ENCODE results near the gene PSMA7. TPM values are rescaled to one million over a fixed set of nuclear protein-coding genes. Genes with fewer than 3 reads are reported as not detected.

PSMA7 gene
- total RNA-seq, 2 experiments from 2014 or later: 287 to 288 TPM

GRCh38 chr20:62128502-62128901 is 14.7 kb downstream of the PSMA7 start:
- Mint-ChIP-seq H3K4me3 (no peak overlapping the region), H3K4me1 (ENCODE audit: low read depth) (peaks cover 39% of the 10 kb centered on the region), H3K27ac (no peak overlapping the region), H3K9me3 (no peaks in the 10 kb centered on the region), H3K36me3 (ENCODE audit: low read depth) (peaks cover 63% of the 10 kb centered on the region), H3K27me3 (ENCODE audit: low read depth) (no peaks in the 10 kb centered on the region)
- CTCF ChIA-PET: interaction anchor here (1.6 kb wide), 1 partner anchor 118 kb away, joined by 8 read pairs; no protein-coding TSS in a partner anchor
- intact Hi-C loops (cut with micrococcal nuclease): no loop called here
- no peak for DNase-seq

- peaks cover 38% of the 10 kb centered on the region for H3K4me1 Mint-ChIP-seq (ENCODE audit: low read depth)
- CTCF ChIA-PET: interaction anchor here (2.8 kb wide), 1 partner anchor 117 kb away, joined by 11 read pairs; no protein-coding TSS in a partner anchor
- no peak for DNase-seq
- no peak overlapping the region for H3K4me3 Mint-ChIP-seq
- H3K27ac Mint-ChIP-seq: peak overlapping the region; percentile 48
- H3K36me3 Mint-ChIP-seq (ENCODE audit: low read depth): peaks cover 58% of the 10 kb centered on the region
- intact Hi-C loops (cut with micrococcal nuclease): no loop called here
- no peaks in the 10 kb centered on the region for H3K9me3 Mint-ChIP-seq
- no peaks in the 10 kb centered on the region for H3K27me3 Mint-ChIP-seq (ENCODE audit: low read depth)
These were observed 15.4 kb downstream of the PSMA7 start for GRCh38 chr20:62127799-62128198.

GRCh38 chr20:62126141-62126540 is 17.1 kb downstream of the PSMA7 start:
- H3K4me1 Mint-ChIP-seq (ENCODE audit: low read depth): peaks cover 33% of the 10 kb centered on the region
- H3K27me3 Mint-ChIP-seq (ENCODE audit: low read depth): no peaks in the 10 kb centered on the region
- no peak overlapping the region for H3K4me3 Mint-ChIP-seq
- H3K9me3 Mint-ChIP-seq: no peaks in the 10 kb centered on the region
- CTCF ChIA-PET: interaction anchor here (2.8 kb wide), 1 partner anchor 115 kb away, joined by 11 read pairs; no protein-coding TSS in a partner anchor
- peak overlapping the region; percentile 30 for H3K27ac Mint-ChIP-seq
- intact Hi-C loops (cut with micrococcal nuclease): no loop called here
- peaks cover 46% of the 10 kb centered on the region for H3K36me3 Mint-ChIP-seq (ENCODE audit: low read depth)
- DNase-seq: no peak

GRCh38 chr20:62123450-62124118 is 19.6 kb downstream of the PSMA7 start:
- Mint-ChIP-seq H3K4me1 (ENCODE audit: low read depth) (peaks cover 45% of the 10 kb centered on the region), H3K36me3 (ENCODE audit: low read depth) (peaks cover 31% of the 10 kb centered on the region), H3K9me3 (no peaks in the 10 kb centered on the region), H3K4me3 (peak overlapping the region; percentile 77), H3K27me3 (ENCODE audit: low read depth) (no peaks in the 10 kb centered on the region), H3K27ac (no peak overlapping the region)
- CTCF ChIA-PET: interaction anchor here (1.5 to 1.7 kb wide), 2 partner anchors 18 to 113 kb away, joined by 5 to 8 read pairs; no protein-coding TSS in a partner anchor
- DNase-seq: no peak
- intact Hi-C loops (cut with micrococcal nuclease): loop anchor here (5.0 kb wide), 3 partner anchors 111 to 499 kb away; partner anchors contain the start of gene RPS21

GRCh38 chr20:62122654-62123449 is 20.3 kb downstream of the PSMA7 start:
- peaks cover 52% of the 10 kb centered on the region for H3K4me1 Mint-ChIP-seq (ENCODE audit: low read depth)

GRCh38 chr20:62121776-62122653 is 21.2 kb downstream of the PSMA7 start, which contains the start of gene LSM14B:
LSM14B (plus strand) TSS chr20:62122475; CDS start chr20:62122667, 192 bp downstream.
- CTCF ChIA-PET: interaction anchor here (0.8 to 1.3 kb wide), 5 partner anchors 12 to 53 kb away, joined by 3 read pairs; no protein-coding TSS in a partner anchor
- intact Hi-C loops (cut with micrococcal nuclease): loop anchor here (1.0 to 5.0 kb wide), 8 partner anchors 21 to 500 kb away; partner anchors contain the start of genes ADRM1, OSBPL2, PSMA7 and RPS21
- peaks cover 54% of the 10 kb centered on the region for H3K4me1 Mint-ChIP-seq (ENCODE audit: low read depth)
- no peaks in the 10 kb centered on the region for H3K27me3 Mint-ChIP-seq (ENCODE audit: low read depth)
- peak within 1 kb of the TSS; percentile 92 for H3K27ac Mint-ChIP-seq
- H3K9me3 Mint-ChIP-seq: peaks cover 5% of the 10 kb centered on the region
- H3K36me3 Mint-ChIP-seq (ENCODE audit: low read depth): peaks cover 21% of the 10 kb centered on the region
- DNase-seq: peak; percentile 95
- H3K4me3 Mint-ChIP-seq: peak within 1 kb of the TSS; percentile 87

More at GRCh38 chr20:62122654-62123449, 20.3 kb downstream of the PSMA7 start:
- H3K9me3 Mint-ChIP-seq: no peaks in the 10 kb centered on the region
- DNase-seq: peak; percentile 17
- H3K36me3 Mint-ChIP-seq (ENCODE audit: low read depth): peaks cover 26% of the 10 kb centered on the region
- no peaks in the 10 kb centered on the region for H3K27me3 Mint-ChIP-seq (ENCODE audit: low read depth)
- peak overlapping the region; percentile 77 for H3K4me3 Mint-ChIP-seq
- H3K27ac Mint-ChIP-seq: no peak overlapping the region
- intact Hi-C loops (cut with micrococcal nuclease): loop anchor here (1.0 to 5.0 kb wide), 8 partner anchors 20 to 499 kb away; partner anchors contain the start of genes ADRM1, OSBPL2, PSMA7 and RPS21
- CTCF ChIA-PET: interaction anchor here (1.3 to 1.7 kb wide), 2 partner anchors 19 to 112 kb away, joined by 3 to 5 read pairs; no protein-coding TSS in a partner anchor

GRCh38 chr20:62120990-62121775 is 22.0 kb downstream of the PSMA7 start:
- Mint-ChIP-seq H3K9me3 (peaks cover 9% of the 10 kb centered on the region), H3K27me3 (ENCODE audit: low read depth) (no peaks in the 10 kb centered on the region), H3K36me3 (ENCODE audit: low read depth) (peaks cover 14% of the 10 kb centered on the region), H3K4me3 (peak overlapping the region; percentile 87), H3K4me1 (ENCODE audit: low read depth) (peaks cover 53% of the 10 kb centered on the region), H3K27ac (peak overlapping the region; percentile 92)
- CTCF ChIA-PET: interaction anchor here (0.8 to 1.4 kb wide), 6 partner anchors 12 to 110 kb away, joined by 3 to 5 read pairs (median 3); no protein-coding TSS in a partner anchor
- DNase-seq: no peak
- intact Hi-C loops (cut with micrococcal nuclease): loop anchor here (5.0 kb wide), 3 partner anchors 109 to 501 kb away; partner anchors contain the start of gene RPS21

- Mint-ChIP-seq H3K27me3 (ENCODE audit: low read depth) (no peaks in the 10 kb centered on the region), H3K9me3 (peaks cover 14% of the 10 kb centered on the region), H3K4me3 (peak overlapping the region; percentile 31), H3K4me1 (ENCODE audit: low read depth) (peaks cover 53% of the 10 kb centered on the region), H3K27ac (peak overlapping the region; percentile 92), H3K36me3 (ENCODE audit: low read depth) (peaks cover 12% of the 10 kb centered on the region)
- DNase-seq: no peak
- CTCF ChIA-PET: interaction anchor here (1.4 kb wide), 1 partner anchor 110 kb away, joined by 5 read pairs; no protein-coding TSS in a partner anchor
- intact Hi-C loops (cut with micrococcal nuclease): loop anchor here (5.0 kb wide), 3 partner anchors 108 to 502 kb away; partner anchors contain the start of gene RPS21
These were observed 22.8 kb downstream of the PSMA7 start for GRCh38 chr20:62120365-62120762.

- Mint-ChIP-seq H3K36me3 (ENCODE audit: low read depth) (peaks cover 7% of the 10 kb centered on the region), H3K27me3 (ENCODE audit: low read depth) (no peaks in the 10 kb centered on the region), H3K4me3 (no peak overlapping the region), H3K27ac (no peak overlapping the region), H3K9me3 (peaks cover 14% of the 10 kb centered on the region), H3K4me1 (ENCODE audit: low read depth) (peaks cover 50% of the 10 kb centered on the region)
- no peak for DNase-seq
- intact Hi-C loops (cut with micrococcal nuclease): loop anchor here (5.0 kb wide), 3 partner anchors 107 to 503 kb away; partner anchors contain the start of gene RPS21
- CTCF ChIA-PET: interaction anchor here (1.4 kb wide), 1 partner anchor 109 kb away, joined by 5 read pairs; no protein-coding TSS in a partner anchor
These were observed 23.4 kb downstream of the PSMA7 start for GRCh38 chr20:62119591-62120364.

- intact Hi-C loops (cut with micrococcal nuclease): no loop called here
- Mint-ChIP-seq H3K36me3 (ENCODE audit: low read depth) (peaks cover 1% of the 10 kb centered on the region), H3K27me3 (ENCODE audit: low read depth) (no peaks in the 10 kb centered on the region), H3K4me1 (ENCODE audit: low read depth) (peaks cover 43% of the 10 kb centered on the region), H3K9me3 (peaks cover 14% of the 10 kb centered on the region), H3K27ac (no peak overlapping the region), H3K4me3 (no peak overlapping the region)
- CTCF ChIA-PET: no interaction called here
- no peak for DNase-seq
These were observed 24.1 kb downstream of the PSMA7 start for GRCh38 chr20:62119115-62119514.

Measured in activated naive CD4-positive, alpha-beta T cell treated with anti-CD3 and anti-CD28 coated beads for 36 hours (primary cell).